GM12878 (cell line): ENCODE measurements around the gene LMLN. TPM values are rescaled to one million over a fixed set of nuclear protein-coding genes. Genes with fewer than 3 reads are reported as not detected.

Experiments used
- CREM ChIP-seq: IDR thresholded peaks from 2 replicates; pipeline ENCODE4 v1.6.1; 2014; ENCODE audit warnings: antibody characterized with exemption, low read depth
- KAT2A ChIP-seq: conservative IDR thresholded peaks from 2 replicates; pipeline ENCODE4 v1.6.1; 2011; ENCODE audit warnings: low read depth, low read length; ENCODE audit not compliant: control insufficient read depth
- MEF2A ChIP-seq: IDR thresholded peaks from 2 replicates; pipeline ENCODE4 v1.6.1; 2011; ENCODE audit warnings: low read depth, mild to moderate bottlenecking, low read length, moderate library complexity; ENCODE audit not compliant: insufficient read depth
- MYB ChIP-seq: fragments of 150-350 bp; IDR thresholded peaks from 2 replicates; pipeline ENCODE4 v1.6.1; 2014; ENCODE audit warnings: mild to moderate bottlenecking, low read depth, low read length, borderline replicate concordance
- MYC ChIP-seq: IDR thresholded peaks from 2 replicates; pipeline ENCODE4 v1.6.1; 2011; ENCODE audit warnings: mild to moderate bottlenecking, low read length, moderate library complexity, inconsistent platforms; ENCODE audit not compliant: insufficient read depth, insufficient replicate concordance, insufficient read length, severe bottlenecking
- POLR2A ChIP-seq: IDR thresholded peaks from 2 replicates; pipeline ENCODE4 v1.6.1; 2011; ENCODE audit warnings: low read depth, mild to moderate bottlenecking, low read length
- PRDM15 ChIP-seq: fragments of 450-650 bp; formaldehyde crosslinking; IDR thresholded peaks from 2 replicates; pipeline ENCODE4 v1.4.0; 2020; ENCODE audit warnings: mild to moderate bottlenecking, moderate library complexity
- RAD51 ChIP-seq: fragments of 450-650 bp; IDR thresholded peaks from 2 replicates; pipeline ENCODE4 v1.6.1; 2016; ENCODE audit warnings: moderate library complexity, mild to moderate bottlenecking, inconsistent platforms
- ZNF217 ChIP-seq: fragments of 450-650 bp; IDR thresholded peaks from 2 replicates; pipeline ENCODE4 v1.6.1; 2017; ENCODE audit warnings: antibody characterized with exemption, mild to moderate bottlenecking
- polyA plus RNA-seq, 11 experiments: library from polyadenylated mRNA; depleted of rRNA in 4 of 11; unstranded in 6 of 11; stranded (reverse) in 5 of 11; fragments of >200 nt; fragmentation: Nextera tagmentation in 4 of 11; fragmentation: Illumina TruSeq in 1 of 11; extraction: Ambion mirVana in 4 of 11; extraction: Trizol in 1 of 11; gene quantifications; 1 replicate in 1 of 11; 2 replicates in 10 of 11; pipeline versions ENCODE4 v1.2.1 to v1.2.3, GENCODE V29; 2011 to 2016; ENCODE audit warnings: inconsistent platforms in 2 of 11, missing spikeins in 2 of 11, low read depth in 1 of 11
- total RNA-seq, 4 experiments: library from RNA; depleted of rRNA in 3 of 4; stranded (reverse); fragments of >200 nt in 3 of 4; fragmentation: Illumina TruSeq in 1 of 4; extraction: Trizol in 1 of 4; gene quantifications; 2 replicates each; pipeline versions ENCODE4 v1.2.1 to v1.2.3, GENCODE V29; 2013 to 2021
- TF ChIP-seq, protein P1 (sequence below): fragments of 450-650 bp; IDR thresholded peaks from 2 replicates; pipeline ENCODE4 v1.6.1; 2017; ENCODE audit warnings: borderline replicate concordance

LMLN gene
- total and polyA plus RNA-seq, 10 of the 15 experiments (the other 5 are each of a cell fraction or from before 2014, with no cell fraction given), result 0.02 to 1.7 (median 0.81) TPM

GRCh38 chr3:197983076-197983475, 23.1 kb downstream of the LMLN start (continued):
- TF ChIP-seq PRDM15 (CRISPR knock-in tag), result no peak
- TF ChIP-seq POLR2A, result no peak
- TF ChIP-seq, protein P1, sequence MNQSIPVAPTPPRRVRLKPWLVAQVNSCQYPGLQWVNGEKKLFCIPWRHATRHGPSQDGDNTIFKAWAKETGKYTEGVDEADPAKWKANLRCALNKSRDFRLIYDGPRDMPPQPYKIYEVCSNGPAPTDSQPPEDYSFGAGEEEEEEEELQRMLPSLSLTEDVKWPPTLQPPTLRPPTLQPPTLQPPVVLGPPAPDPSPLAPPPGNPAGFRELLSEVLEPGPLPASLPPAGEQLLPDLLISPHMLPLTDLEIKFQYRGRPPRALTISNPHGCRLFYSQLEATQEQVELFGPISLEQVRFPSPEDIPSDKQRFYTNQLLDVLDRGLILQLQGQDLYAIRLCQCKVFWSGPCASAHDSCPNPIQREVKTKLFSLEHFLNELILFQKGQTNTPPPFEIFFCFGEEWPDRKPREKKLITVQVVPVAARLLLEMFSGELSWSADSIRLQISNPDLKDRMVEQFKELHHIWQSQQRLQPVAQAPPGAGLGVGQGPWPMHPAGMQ, result no peak
- no peak for TF ChIP-seq MYB
- no peak for TF ChIP-seq ZNF217
- no peak for TF ChIP-seq MYC
- no peak for TF ChIP-seq KAT2A
- no peak for TF ChIP-seq CREM
- TF ChIP-seq MEF2A, result no peak
- TF ChIP-seq RAD51, result no peak
- TF ChIP-seq, all 136 proteins: peak for 0
